DOHH2 (cell line): ENCODE results near the gene MEST.
"Not testable (repeated sequence)": the region's sequence is repeated elsewhere in the genome, so short reads cannot be mapped to it uniquely, and the experiment has no call there.

Source experiments
- H3F3A ChIP-seq: fragments of 200-600 bp; sonication (generic), shearing (Covaris generic); 2 replicates; pipeline ENCODE4 v1.6.0; 2016; ENCODE audit warnings: antibody characterized with exemption, mild to moderate bottlenecking; ENCODE audit not compliant: control insufficient read depth, insufficient read depth
- H3K27ac ChIP-seq: fragments of 200-600 bp; sonication (generic); 2 replicates; pipeline ENCODE4 v1.5.1; 2014; ENCODE audit warnings: low read depth, mild to moderate bottlenecking, low read length, moderate library complexity
- H3K27me3 ChIP-seq: fragments of 200-600 bp; sonication (generic); 2 replicates; pipeline ENCODE4 v1.6.1; 2014; ENCODE audit warnings: mild to moderate bottlenecking, low read length, mixed read lengths; ENCODE audit not compliant: control insufficient read depth
- H3K36me3 ChIP-seq: fragments of 200-600 bp; sonication (generic); 2 replicates; pipeline ENCODE4 v1.6.1; 2014; ENCODE audit warnings: mild to moderate bottlenecking, low read length, moderate library complexity, mixed read lengths; ENCODE audit not compliant: control insufficient read depth
- H3K4me1 ChIP-seq: fragments of 200-600 bp; sonication (generic); 2 replicates; pipeline ENCODE4 v1.6.1; 2014; ENCODE audit warnings: mild to moderate bottlenecking, low read length, mixed read lengths; ENCODE audit not compliant: control insufficient read depth
- H3K4me2 ChIP-seq: fragments of 200-600 bp; sonication (generic); 2 replicates; pipeline ENCODE4 v1.6.0; 2014; ENCODE audit warnings: mild to moderate bottlenecking, low read length, moderate library complexity
- H3K4me3 ChIP-seq: fragments of 200-600 bp; sonication (generic); 2 replicates; pipeline ENCODE4 v1.5.1; 2014; ENCODE audit warnings: mild to moderate bottlenecking, low read length, mixed read lengths
- H3K79me2 ChIP-seq: fragments of 200-600 bp; sonication (generic); 2 replicates; pipeline ENCODE4 v1.6.1; 2014; ENCODE audit warnings: mild to moderate bottlenecking, low read length, mixed read lengths; ENCODE audit not compliant: control insufficient read depth
- H3K9me2 ChIP-seq: fragments of 200-600 bp; sonication (generic); replicated peaks from 2 replicates; pipeline ENCODE4 v1.6.1; 2014; ENCODE audit warnings: mild to moderate bottlenecking, low read length, mixed read lengths; ENCODE audit not compliant: control insufficient read depth
- H3K9me3 ChIP-seq: fragments of 200-600 bp; sonication (generic); 2 replicates; pipeline ENCODE4 v1.6.1; 2014; ENCODE audit warnings: antibody characterized with exemption, low read length, mixed read lengths; ENCODE audit not compliant: control insufficient read depth, insufficient read depth
- H4K20me1 ChIP-seq: fragments of 200-600 bp; sonication (generic); 2 replicates; pipeline ENCODE4 v1.6.0; 2014; ENCODE audit warnings: low read depth, mild to moderate bottlenecking, antibody characterized with exemption, low read length, moderate library complexity; ENCODE audit not compliant: control insufficient read depth, insufficient read depth
- CTCF ChIP-seq: fragments of 200-600 bp; sonication (generic); IDR thresholded peaks from one replicate; pipeline ENCODE4 v1.5.1; 2014; ENCODE audit warnings: antibody characterized with exemption, mild to moderate bottlenecking, low read depth, low read length; ENCODE audit not compliant: poor library complexity, severe bottlenecking
- EZH2phosphoT487 ChIP-seq: fragments of 200-600 bp; sonication (generic); IDR thresholded peaks from 2 replicates; pipeline ENCODE4 v1.6.1; 2017; ENCODE audit warnings: borderline replicate concordance, mild to moderate bottlenecking, antibody characterized with exemption, low read length, moderate library complexity, mixed read lengths

Gene MEST

DNA sequence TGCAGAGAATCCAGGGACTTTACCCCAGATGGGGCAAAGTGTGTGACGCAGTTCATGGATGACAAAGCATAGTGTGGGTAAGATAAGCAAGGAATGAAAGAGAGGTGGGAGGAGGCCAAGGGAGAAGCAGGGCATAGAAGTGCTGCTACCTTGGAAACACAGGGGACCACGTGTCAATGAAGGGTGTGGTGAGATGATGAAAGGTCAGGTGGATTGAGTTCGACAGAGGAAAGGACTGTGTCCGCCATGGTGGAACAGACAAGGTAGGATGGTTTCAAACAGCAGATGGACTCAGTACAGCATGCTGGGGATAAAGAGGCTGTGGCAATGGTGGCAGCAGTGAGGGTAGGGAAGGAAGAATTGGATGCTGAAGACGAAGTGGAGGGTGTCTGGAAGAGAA, 32.7 kb downstream of the MEST start:
- Histone ChIP-seq H3K4me2 (no peak overlapping the region), H3K27ac (no peak overlapping the region), H3K4me3 (no peak overlapping the region), H3K4me1 (no peaks in the 10 kb centered on the region), H4K20me1 (no peaks in the 10 kb centered on the region), H3F3A (no peaks in the 10 kb centered on the region), H3K79me2 (no peaks in the 10 kb centered on the region), H3K9me2 (no peaks in the 10 kb centered on the region), H3K9me3 (no peaks in the 10 kb centered on the region), H3K27me3 (no peaks in the 10 kb centered on the region), H3K36me3 (no peaks in the 10 kb centered on the region)
- TF ChIP-seq EZH2phosphoT487: no peak
- no peak for TF ChIP-seq CTCF

- H3K27ac ChIP-seq, H3K4me2 ChIP-seq, H3K9me3 ChIP-seq: not testable (repeated sequence)
Observed at GRCh38 chr7:130527752-130528355, 36.0 kb downstream of the MEST start.

DNA sequence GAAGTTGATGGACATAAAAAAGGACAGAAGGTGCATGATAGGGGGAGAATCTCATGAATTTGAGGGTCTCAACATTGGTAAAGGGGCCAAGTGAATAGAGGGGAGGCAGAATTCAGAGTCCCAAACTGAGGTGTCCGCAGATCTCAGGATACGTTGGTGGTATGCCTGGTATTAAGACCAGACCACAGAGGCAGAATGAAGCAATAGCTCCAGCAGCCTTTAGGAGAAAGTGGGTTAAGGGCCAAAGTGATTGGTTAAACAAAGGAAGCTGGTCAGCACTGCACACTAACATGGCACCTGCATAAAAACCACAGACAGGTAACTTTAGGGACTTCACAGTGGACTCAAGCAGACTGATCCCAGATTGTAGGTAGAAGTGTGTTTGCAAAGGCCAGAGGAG, 37.5 kb downstream of the MEST start:
- Histone ChIP-seq H3K27me3 (no peaks in the 10 kb centered on the region), H3K9me3 (no peaks in the 10 kb centered on the region), H3F3A (no peaks in the 10 kb centered on the region), H3K36me3 (no peaks in the 10 kb centered on the region), H3K27ac (no peak overlapping the region), H3K4me2 (no peak overlapping the region), H3K4me3 (no peak overlapping the region), H3K9me2 (no peaks in the 10 kb centered on the region), H3K4me1 (no peaks in the 10 kb centered on the region), H3K79me2 (no peaks in the 10 kb centered on the region), H4K20me1 (no peaks in the 10 kb centered on the region)
- TF ChIP-seq EZH2phosphoT487 (no peak), CTCF (no peak)

More at GRCh38 chr7:130527752-130528355, 36.0 kb downstream of the MEST start:
- not testable (repeated sequence) for H3K9me2 ChIP-seq, H3K4me1 ChIP-seq, H3K79me2 ChIP-seq, H3K4me3 ChIP-seq, H3F3A ChIP-seq, H4K20me1 ChIP-seq, H3K27me3 ChIP-seq, H3K36me3 ChIP-seq

- H3K4me1 ChIP-seq, H4K20me1 ChIP-seq, H3K27me3 ChIP-seq, H3K79me2 ChIP-seq, H3K9me2 ChIP-seq, H3K9me3 ChIP-seq, H3K4me2 ChIP-seq, H3K36me3 ChIP-seq, H3K27ac ChIP-seq, H3K4me3 ChIP-seq, H3F3A ChIP-seq: not testable (repeated sequence)
Observed at GRCh38 chr7:130537894-130538293, 46.0 kb downstream of the MEST start.

DNA sequence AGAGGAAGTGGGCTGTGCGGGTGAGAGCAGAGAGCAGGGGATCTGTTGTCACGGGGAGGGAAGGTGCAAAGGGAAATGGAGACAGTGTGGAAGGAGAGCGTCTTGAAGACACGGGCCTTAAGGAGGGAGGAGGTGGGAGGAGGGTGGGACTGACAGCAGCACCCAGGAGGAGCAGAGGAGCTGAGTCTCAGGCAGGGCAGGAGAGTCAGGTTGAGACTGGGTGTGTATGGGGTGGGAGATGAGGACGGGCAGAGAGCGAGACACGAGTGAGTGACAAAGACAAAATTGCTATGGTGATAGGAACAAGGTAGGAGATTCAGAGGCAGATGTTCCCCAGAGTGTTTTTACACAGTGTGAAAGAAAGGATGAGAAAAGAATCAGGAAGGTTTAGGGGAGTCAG, 49.4 kb downstream of the MEST start:
- H3K4me3 ChIP-seq, H3F3A ChIP-seq, H3K9me3 ChIP-seq, H3K36me3 ChIP-seq, H3K9me2 ChIP-seq, H3K27me3 ChIP-seq, H3K27ac ChIP-seq, H4K20me1 ChIP-seq, H3K4me1 ChIP-seq, H3K79me2 ChIP-seq, H3K4me2 ChIP-seq: not testable (repeated sequence)

DNA sequence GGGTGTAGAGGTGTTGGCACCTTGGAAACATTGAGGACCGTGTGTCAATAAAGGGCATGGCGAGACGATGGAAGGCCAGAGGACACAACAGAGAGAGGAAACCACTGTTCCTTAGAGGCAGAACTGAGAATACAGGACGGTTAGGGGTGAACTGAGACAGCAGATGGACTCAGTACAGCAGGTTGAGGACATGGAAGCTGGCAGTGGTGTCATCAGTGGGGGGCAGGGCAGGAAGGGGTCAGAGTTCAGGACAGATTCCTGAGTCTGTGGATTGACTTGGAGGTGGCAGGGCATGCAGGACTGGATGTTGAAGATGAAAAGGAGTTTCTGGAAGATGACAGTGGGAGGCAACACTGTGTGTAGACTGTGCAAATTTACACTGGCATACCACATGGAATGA, 50.4 kb downstream of the MEST start:
- H3K36me3 ChIP-seq, H3K9me3 ChIP-seq, H3F3A ChIP-seq, H3K79me2 ChIP-seq, H3K4me2 ChIP-seq, H3K27me3 ChIP-seq, H4K20me1 ChIP-seq, H3K27ac ChIP-seq, H3K4me1 ChIP-seq, H3K9me2 ChIP-seq, H3K4me3 ChIP-seq: not testable (repeated sequence)
